Common myeloid progenitor, CD34-positive (primary cell): ENCODE data around the gene TJP1.
"Not testable (repeated sequence)": the region's sequence is repeated elsewhere in the genome, so short reads cannot be mapped to it uniquely, and the experiment has no call there.

Experiments used
- CTCF ChIA-PET: fragments of 350-600 bp; sonication (Branson Sonifier 250); formaldehyde crosslinking; loops from one replicate; lab custom pipeline; 2021; ENCODE audit warnings: antibody characterized with exemption; lab: Charles Lee
- POLR2A ChIA-PET: fragments of 350-600 bp; sonication (Branson Sonifier 250); formaldehyde crosslinking; loops from one replicate; lab custom pipeline; 2021; ENCODE audit warnings: antibody characterized with exemption; lab: Charles Lee
- DNase-seq, 3 donors: peaks; one replicate each; pipeline versions ENCODE4 v3.0.0 to v3.0.0-alpha.2; 2013
- H3K27ac ChIP-seq, 2 experiments: 1 replicate in 1 of 2; 2 replicates in 1 of 2; pipeline ENCODE4 v1.7.0; 2013; ENCODE audit warnings: inconsistent platforms in 2 of 2, low read length in 2 of 2, mild to moderate bottlenecking in 2 of 2, low read depth in 1 of 2, moderate library complexity in 1 of 2; ENCODE audit not compliant: severe bottlenecking in 2 of 2, insufficient read depth in 1 of 2, poor library complexity in 1 of 2
- H3K27me3 ChIP-seq, 5 experiments: replicated peaks in 2 of 5; 1 replicate in 3 of 5; 2 replicates in 2 of 5; pipeline versions ENCODE4 v1.6.1 to v1.7.0; 2013; ENCODE audit warnings: low read length in 4 of 5, mild to moderate bottlenecking in 2 of 5, moderate library complexity in 2 of 5, inconsistent platforms in 1 of 5; ENCODE audit not compliant: insufficient read depth in 5 of 5, control insufficient read depth in 4 of 5
- H3K36me3 ChIP-seq, 4 experiments: 1 replicate in 2 of 4; 2 replicates in 2 of 4; pipeline versions ENCODE4 v1.6.1 to v1.7.0; 2013; ENCODE audit warnings: low read length in 3 of 4, control low read depth in 1 of 4, mild to moderate bottlenecking in 1 of 4; ENCODE audit not compliant: control insufficient read depth in 4 of 4, insufficient read depth in 4 of 4
- H3K4me1 ChIP-seq, 4 experiments: 1 replicate in 3 of 4; 2 replicates in 1 of 4; pipeline versions ENCODE4 v1.6.1 to v1.7.1; 2013; ENCODE audit warnings: low read length in 3 of 4, mild to moderate bottlenecking in 3 of 4, control low read depth in 1 of 4, inconsistent platforms in 1 of 4, moderate library complexity in 1 of 4; ENCODE audit not compliant: control insufficient read depth in 4 of 4, insufficient read depth in 4 of 4; ENCODE audit errors: control extremely low read depth in 1 of 4
- H3K4me3 ChIP-seq, 7 experiments: 1 replicate in 4 of 7; 2 replicates in 3 of 7; pipeline versions ENCODE4 v1.5.1 to v1.7.0; 2013; ENCODE audit warnings: mild to moderate bottlenecking in 7 of 7, low read length in 6 of 7, moderate library complexity in 6 of 7, inconsistent platforms in 2 of 7, low read depth in 2 of 7, control low read depth in 1 of 7; ENCODE audit not compliant: insufficient read depth in 4 of 7, control insufficient read depth in 1 of 7; ENCODE audit errors: extremely low read depth in 1 of 7
- H3K9me3 ChIP-seq, 5 experiments: 1 replicate in 4 of 5; 2 replicates in 1 of 5; pipeline versions ENCODE4 v1.6.1 to v1.7.1; 2013; ENCODE audit warnings: low read length in 4 of 5, mild to moderate bottlenecking in 2 of 5, inconsistent platforms in 1 of 5, low read depth in 1 of 5, moderate library complexity in 1 of 5; ENCODE audit not compliant: control insufficient read depth in 4 of 5, insufficient read depth in 2 of 5; ENCODE audit errors: control extremely low read depth in 1 of 5
- WGBS: methylation state at CpG from one replicate; pipeline ENCODE4 v1.1.5; 2013; ENCODE audit not compliant: insufficient coverage; 5-methylcytosine and 5-hydroxymethylcytosine counted together

The TJP1 gene

DNA sequence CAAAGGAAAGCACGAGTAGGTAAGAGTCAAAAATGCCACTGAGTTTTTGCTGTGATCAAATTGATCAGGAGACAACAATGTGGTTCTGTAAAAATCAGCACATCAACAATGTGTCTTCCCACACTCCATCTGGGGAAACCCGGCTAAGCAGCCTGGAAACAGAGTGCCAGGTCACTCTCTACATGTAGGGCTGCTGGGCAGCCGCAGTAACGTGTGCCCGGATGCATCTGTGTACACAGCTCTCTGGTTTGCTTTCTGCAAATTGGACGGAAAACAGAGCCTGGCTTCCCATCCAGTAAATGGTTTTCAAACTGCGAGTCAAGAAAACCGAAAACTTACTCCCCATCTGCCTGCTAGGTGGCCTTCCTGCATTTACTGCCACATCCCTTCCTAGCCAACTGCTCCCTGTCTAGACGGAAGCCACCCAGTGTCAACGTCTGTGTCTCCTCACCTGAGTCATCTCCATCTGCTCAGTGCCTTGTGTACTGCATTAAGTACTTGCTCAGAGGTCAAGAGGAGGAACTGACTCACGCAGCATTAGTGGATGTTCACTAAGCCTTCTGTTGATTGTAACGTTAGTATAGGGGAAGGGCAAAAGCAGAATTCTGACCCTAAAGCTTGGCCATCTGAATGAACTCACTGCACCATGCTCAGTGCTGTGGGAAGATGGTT, 124.1 kb downstream of the TJP1 start:
- Histone ChIP-seq H3K4me1 (no peaks in the 10 kb centered on the region), H3K36me3 (no peaks in the 10 kb centered on the region), H3K9me3 (peaks cover 0 to 7% (median 5%) of the 10 kb centered on the region in 5 experiments), H3K27ac (no peak overlapping the region), H3K27me3 (peaks cover 0 to 2% (median 0%) of the 10 kb centered on the region in 5 experiments), H3K4me3 (no peak overlapping the region)
- DNase-seq = no peak
- 94% methylated on average over 11 of the region's 12 CpGs for WGBS
- ChIA-PET CTCF (no interaction called here), POLR2A (no interaction called here)

DNA sequence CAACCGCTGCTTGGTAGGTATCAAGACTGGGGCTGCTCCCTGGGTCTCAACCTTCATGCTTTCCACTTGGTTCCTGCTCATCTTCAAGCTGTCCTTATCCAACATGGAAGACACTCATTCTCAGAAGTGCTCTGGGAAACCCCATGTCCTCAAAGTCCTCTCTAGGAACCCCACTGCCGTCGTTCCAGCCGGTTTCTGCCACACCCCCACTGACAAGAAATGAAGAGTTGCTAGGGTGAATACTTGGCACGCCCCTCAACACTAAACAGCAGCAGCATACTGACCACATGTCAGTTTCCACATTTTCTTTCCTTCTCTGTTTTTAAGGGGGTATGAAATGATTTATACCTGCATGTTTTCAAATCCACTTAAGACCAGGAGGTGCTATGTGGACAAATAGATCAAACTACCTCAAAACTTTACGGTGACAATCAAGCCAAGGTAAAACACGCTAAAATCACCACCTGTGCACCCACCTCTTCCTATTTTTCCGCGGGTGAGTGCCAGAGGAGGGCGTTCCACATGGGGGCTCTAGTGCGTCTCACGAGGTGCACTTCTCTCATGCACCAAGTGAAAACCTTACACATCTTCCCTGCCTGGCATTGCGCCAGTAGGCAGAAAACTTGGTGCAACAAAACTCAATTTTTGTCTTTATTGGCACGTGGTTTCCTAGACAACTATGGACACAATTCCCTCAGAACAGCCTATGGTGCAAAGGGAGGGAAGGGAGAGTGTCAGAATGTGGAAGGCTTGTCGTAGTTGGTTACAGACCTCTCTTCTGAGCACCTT, 125.1 kb downstream of the TJP1 start:
- H3K9me3 ChIP-seq = peaks cover 0 to 7% (median 5%) of the 10 kb centered on the region in 5 experiments
- no peak overlapping the region for H3K27ac ChIP-seq
- POLR2A ChIA-PET = no interaction called here
- H3K36me3 ChIP-seq = no peaks in the 10 kb centered on the region
- no peak for DNase-seq
- CTCF ChIA-PET = no interaction called here
- no peak overlapping the region for H3K4me3 ChIP-seq
- 89% methylated on average over 11 of the region's 15 CpGs for WGBS
- peaks cover 0 to 2% (median 0%) of the 10 kb centered on the region in 5 experiments for H3K27me3 ChIP-seq
- no peaks in the 10 kb centered on the region for H3K4me1 ChIP-seq

DNA sequence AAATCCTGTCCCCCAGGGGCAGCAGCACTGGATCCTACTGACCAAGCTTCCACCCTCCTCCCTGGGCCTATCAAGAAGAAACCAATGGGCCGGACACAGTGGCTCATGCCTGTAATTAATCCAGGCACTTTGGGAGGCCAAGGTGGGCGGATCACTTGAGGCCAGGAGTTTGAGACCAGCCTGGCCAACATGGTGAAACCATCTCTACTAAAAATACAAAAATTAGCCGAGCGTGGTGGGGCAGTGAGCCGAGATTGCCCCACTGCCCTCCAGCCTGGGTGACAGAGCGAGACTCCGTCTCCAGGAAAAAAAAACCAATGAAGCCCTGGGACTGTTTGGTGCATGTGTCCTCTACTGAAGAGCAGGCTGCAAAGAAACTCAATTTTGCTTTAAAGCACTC, 125.8 kb downstream of the TJP1 start:
- H3K27me3 ChIP-seq, CTCF ChIA-PET, DNase-seq, H3K4me1 ChIP-seq, H3K9me3 ChIP-seq, H3K4me3 ChIP-seq, POLR2A ChIA-PET, H3K27ac ChIP-seq, H3K36me3 ChIP-seq: not testable (repeated sequence)
- WGBS = 100% methylated on average over 6 of the region's 7 CpGs

DNA sequence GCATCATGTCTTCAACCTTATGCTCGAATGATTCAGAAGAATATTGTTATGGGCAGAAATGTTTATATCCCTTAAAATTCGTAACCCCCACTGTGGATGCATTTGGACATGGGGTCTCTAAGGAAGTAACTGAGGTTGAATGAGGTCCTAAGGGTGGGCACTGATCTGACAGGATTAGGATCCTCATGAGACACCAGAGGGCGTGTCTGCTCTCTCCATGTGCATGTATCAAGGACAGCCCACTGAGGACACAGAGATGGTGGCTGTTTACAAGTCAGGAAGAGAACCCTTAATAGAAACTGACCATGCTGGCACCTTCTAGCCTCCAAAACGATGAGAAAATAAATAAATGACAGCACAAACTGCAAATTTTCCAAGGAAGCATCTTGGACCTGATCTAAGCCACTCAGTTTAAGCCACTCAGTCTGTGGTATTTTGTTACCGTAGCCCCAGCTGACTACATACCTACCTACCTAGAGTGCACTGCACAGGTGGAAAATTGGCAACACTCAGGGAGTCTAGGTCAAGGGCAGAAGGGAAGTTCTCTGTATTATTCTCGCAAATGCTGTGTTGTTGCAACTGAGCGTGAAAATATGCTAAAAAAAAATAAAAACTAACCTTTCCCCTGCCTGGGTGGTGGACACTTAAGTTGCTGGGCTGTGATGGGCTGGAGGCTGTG, 126.6 kb downstream of the TJP1 start:
- Histone ChIP-seq H3K9me3 (peaks cover 0 to 7% (median 5%) of the 10 kb centered on the region in 5 experiments), H3K4me3 (no peak overlapping the region), H3K27me3 (peaks cover 0 to 2% (median 0%) of the 10 kb centered on the region in 5 experiments), H3K4me1 (no peaks in the 10 kb centered on the region), H3K27ac (no peak overlapping the region), H3K36me3 (no peaks in the 10 kb centered on the region)
- WGBS = 93% methylated on average over 6 of the region's 7 CpGs
- ChIA-PET CTCF (no interaction called here), POLR2A (no interaction called here)
- DNase-seq = no peak

DNA sequence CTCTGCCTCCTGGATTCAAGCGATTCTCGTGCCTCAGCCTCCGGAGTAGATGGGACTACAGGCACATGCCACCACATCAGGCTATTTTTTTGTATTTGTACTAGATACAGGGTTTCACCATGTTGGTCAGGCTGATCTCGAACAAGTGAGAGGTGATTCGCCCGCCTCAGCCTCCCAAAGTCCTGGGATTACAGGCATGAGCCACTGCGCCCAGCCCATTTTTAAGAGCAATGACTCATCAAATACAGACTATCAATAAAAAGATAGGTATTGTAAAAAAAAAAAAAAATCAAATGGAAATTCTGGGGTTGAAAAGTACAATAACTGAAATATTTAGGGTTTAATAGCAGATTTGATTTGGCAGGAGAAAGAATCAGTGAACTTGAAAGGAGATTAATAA, 129.0 kb downstream of the TJP1 start:
- H3K27me3 ChIP-seq = peaks cover 0 to under 1% (median 0%) of the 10 kb centered on the region in 5 experiments
- no peak for DNase-seq
- POLR2A ChIA-PET = no interaction called here
- H3K4me1 ChIP-seq = no peaks in the 10 kb centered on the region
- no peak overlapping the region for H3K27ac ChIP-seq
- H3K4me3 ChIP-seq = no peak overlapping the region
- CTCF ChIA-PET = no interaction called here
- no peaks in the 10 kb centered on the region for H3K36me3 ChIP-seq
- WGBS = 84% methylated on average over 3 of the region's 7 CpGs
- peaks cover 0 to 7% (median 5%) of the 10 kb centered on the region in 5 experiments for H3K9me3 ChIP-seq

DNA sequence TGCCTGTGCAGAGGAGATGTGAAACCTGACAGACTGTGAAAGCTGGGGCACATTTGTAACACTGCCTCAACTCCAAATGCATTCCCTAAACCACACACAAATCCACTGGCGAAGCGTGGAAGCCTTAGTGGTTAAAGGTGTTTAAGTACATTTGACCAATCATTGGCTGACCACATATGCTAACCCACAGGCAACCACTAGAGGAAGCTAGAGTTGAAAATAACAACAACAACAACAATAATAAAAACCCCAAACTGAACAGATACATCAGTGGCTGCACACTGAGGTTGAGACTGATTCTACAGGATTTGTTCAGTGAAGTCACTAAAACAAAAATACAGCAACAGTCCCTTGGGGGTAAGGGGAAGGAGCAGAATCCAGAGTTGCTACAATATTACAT, 129.7 kb downstream of the TJP1 start:
- no CpG with 5 or more reads among the region's 2 CpGs for WGBS
- no peak for DNase-seq
- POLR2A ChIA-PET = no interaction called here
- H3K9me3 ChIP-seq = peaks cover 0 to 7% (median 5%) of the 10 kb centered on the region in 5 experiments
- CTCF ChIA-PET = no interaction called here
- no peak overlapping the region for H3K4me3 ChIP-seq
- H3K36me3 ChIP-seq = no peaks in the 10 kb centered on the region
- H3K27me3 ChIP-seq = peaks cover 0 to 5% (median 0%) of the 10 kb centered on the region in 5 experiments
- H3K4me1 ChIP-seq = no peaks in the 10 kb centered on the region
- H3K27ac ChIP-seq = no peak overlapping the region
